IMR-90 (cell line): ENCODE measurements around the gene NDUFB10. TPM values are rescaled to one million over a fixed set of nuclear protein-coding genes. Genes with fewer than 3 reads are reported as not detected.
A peak's percentile ranks its signal among the peaks of the same experiment; 100 is the strongest.

Experiments
- ATAC-seq: fragments of 200-7000 bp; cut with Tn5 transposase; 2 replicates; pipeline ENCODE4 v1.9.1; 2020; ENCODE audit warnings: low read depth, mild to moderate bottlenecking, moderate library complexity
- BruUV-seq: library from RNA; stranded (reverse); fragments of 400-500 nt; replicated peaks from 2 replicates; lab custom pipeline; 2021; lab: Mats Ljungman, UMichigan
- CTCF ChIA-PET: fragments of 300-600 bp; formaldehyde crosslinking; extraction: SDS; loops from one replicate; lab custom pipeline; 2021; ENCODE audit warnings: antibody characterized with exemption; lab: Yijun Ruan, JAX
- POLR2A ChIA-PET: fragments of 300-600 bp; sonication (Branson Sonifier 250); formaldehyde crosslinking; loops from one replicate; lab custom pipeline; 2022; ENCODE audit warnings: antibody characterized with exemption; ENCODE audit not compliant: unreplicated experiment; lab: Charles Lee
- DNase-seq: peaks from one replicate; pipeline ENCODE4 v3.0.0; 2013
- H2AFZ ChIP-seq: replicated peaks from 2 replicates; pipeline ENCODE3; 2013; ENCODE audit warnings: low read length, mild to moderate bottlenecking; ENCODE audit not compliant: poor library complexity
- H2AK5ac ChIP-seq: 2 replicates; pipeline ENCODE4 v1.6.1; 2013; ENCODE audit warnings: low read depth, low read length, inconsistent platforms
- H2AK9ac ChIP-seq: replicated peaks from 2 replicates; pipeline ENCODE3; 2013; ENCODE audit warnings: mild to moderate bottlenecking, low read depth, low read length, moderate library complexity; ENCODE audit not compliant: poor library complexity
- H2BK120ac ChIP-seq: 2 replicates; pipeline ENCODE4 v1.6.1; 2013; ENCODE audit warnings: low read depth, low read length, inconsistent platforms
- H2BK15ac ChIP-seq: 3 replicates; pipeline ENCODE4 v1.6.1; 2013; ENCODE audit warnings: low read depth, low read length, inconsistent platforms
- H2BK20ac ChIP-seq: 2 replicates; pipeline ENCODE4 v1.6.1; 2013; ENCODE audit warnings: low read depth, mild to moderate bottlenecking, inconsistent platforms, low read length, moderate library complexity
- H2BK5ac ChIP-seq: 2 replicates; pipeline ENCODE4 v1.6.1; 2013; ENCODE audit warnings: mild to moderate bottlenecking, low read depth, low read length, inconsistent platforms; ENCODE audit not compliant: poor library complexity, severe bottlenecking
- H3K14ac ChIP-seq: replicated peaks from 2 replicates; pipeline ENCODE4 v1.6.1; 2013; ENCODE audit warnings: low read depth, low read length, inconsistent platforms
- H3K18ac ChIP-seq: 2 replicates; pipeline ENCODE4 v1.6.1; 2013; ENCODE audit warnings: low read depth, low read length, control low read depth
- H3K23ac ChIP-seq: 2 replicates; pipeline ENCODE4 v1.6.1; 2013; ENCODE audit warnings: low read depth, low read length, inconsistent platforms
- H3K27ac ChIP-seq: 2 replicates; pipeline ENCODE4 v1.5.1; 2013; ENCODE audit warnings: mild to moderate bottlenecking, control low read depth, low read length; ENCODE audit not compliant: insufficient read depth
- H3K27me3 ChIP-seq: 2 replicates; pipeline ENCODE4 v1.6.1; 2013; ENCODE audit warnings: low read length; ENCODE audit not compliant: control insufficient read depth, insufficient read depth
- H3K36me3 ChIP-seq: 2 replicates; pipeline ENCODE4 v1.6.1; 2013; ENCODE audit warnings: low read length, mixed read lengths; ENCODE audit not compliant: control insufficient read depth, insufficient read depth
- H3K4ac ChIP-seq: 2 replicates; pipeline ENCODE4 v1.6.1; 2013; ENCODE audit warnings: low read depth, low read length, inconsistent platforms
- H3K4me1 ChIP-seq: 2 replicates; pipeline ENCODE4 v1.6.1; 2013; ENCODE audit warnings: low read length, mixed read lengths; ENCODE audit not compliant: control insufficient read depth, insufficient read depth
- H3K4me2 ChIP-seq: 2 replicates; pipeline ENCODE4 v1.6.1; 2013; ENCODE audit warnings: low read depth, mild to moderate bottlenecking, control low read depth, low read length, moderate library complexity
- H3K4me3 ChIP-seq: 2 replicates; pipeline ENCODE4 v1.5.1; 2013; ENCODE audit warnings: low read depth, mild to moderate bottlenecking, control low read depth, low read length, moderate library complexity; ENCODE audit not compliant: insufficient read depth
- H3K56ac ChIP-seq: 2 replicates; pipeline ENCODE4 v1.6.1; 2013; ENCODE audit warnings: low read length, inconsistent platforms; ENCODE audit not compliant: insufficient read depth; ENCODE audit errors: extremely low read depth
- H3K79me1 ChIP-seq, 2 experiments: 2 replicates each; pipeline ENCODE4 v1.6.1; 2013; ENCODE audit warnings: low read length in 2 of 2, inconsistent platforms in 1 of 2, low read depth in 1 of 2
- H3K9ac ChIP-seq: 2 replicates; pipeline ENCODE4 v1.6.1; 2013; ENCODE audit warnings: low read depth, low read length, control low read depth
- H3K9me1 ChIP-seq: 2 replicates; pipeline ENCODE4 v1.6.1; 2013; ENCODE audit warnings: low read length, inconsistent platforms; ENCODE audit not compliant: insufficient read depth
- H3K9me3 ChIP-seq: 2 replicates; pipeline ENCODE4 v1.6.1; 2013; ENCODE audit warnings: low read length; ENCODE audit not compliant: control insufficient read depth, insufficient read depth
- H4K20me1 ChIP-seq: 2 replicates; pipeline ENCODE4 v1.6.1; 2013; ENCODE audit warnings: low read length, inconsistent platforms; ENCODE audit not compliant: insufficient read depth
- H4K5ac ChIP-seq: 2 replicates; pipeline ENCODE4 v1.6.1; 2013; ENCODE audit warnings: mild to moderate bottlenecking, low read depth, low read length, control low read depth
- H4K8ac ChIP-seq, 2 experiments: 2 replicates each; pipeline ENCODE4 v1.6.1; 2013; ENCODE audit warnings: low read depth in 2 of 2, low read length in 2 of 2, control low read depth in 1 of 2, inconsistent platforms in 1 of 2
- H4K91ac ChIP-seq: 2 replicates; pipeline ENCODE4 v1.6.1; 2013; ENCODE audit warnings: low read depth, low read length, inconsistent platforms; ENCODE audit not compliant: insufficient read depth
- MAZ ChIP-seq: IDR thresholded peaks from 2 replicates; pipeline ENCODE4 v1.6.1; 2012; ENCODE audit warnings: low read depth, mild to moderate bottlenecking, low read length, improper control_type of control experiment, moderate library complexity, borderline replicate concordance
- POLR2A ChIP-seq: IDR thresholded peaks from 2 replicates; pipeline ENCODE4 v1.6.1; 2012; ENCODE audit warnings: mild to moderate bottlenecking, low read depth, low read length
- whole genome bisulfite sequencing, 2 experiments: methylation state at CpG; one replicate each; pipeline versions ENCODE4 v1.1.5 to v1.1.7; 2013; ENCODE audit warnings: missing lambda C conversion rate in 2 of 2; ENCODE audit not compliant: insufficient read length in 1 of 2; ENCODE audit errors: extremely low coverage in 2 of 2; 5-methylcytosine and 5-hydroxymethylcytosine counted together
- dilution Hi-C: fragments of 300-500 bp; cut with HindIII; formaldehyde crosslinking; loops from one replicate; pipeline ENCODE4 v1.14.3; 2018; ENCODE audit warnings: low sequenced_read_pairs; ENCODE audit not compliant: unreplicated experiment
- in situ Hi-C: fragments of 300-500 bp; cut with MboI; formaldehyde crosslinking; loops from 3 replicates; pipeline ENCODE4 v1.14.3; 2019; ENCODE audit warnings: low sequenced_read_pairs, inconsistent platforms, mixed read lengths
- intact Hi-C: fragments of 100-400 bp; cut with micrococcal nuclease; formaldehyde crosslinking; loops from 2 replicates; pipeline ENCODE4 v1.10.0; 2022
- polyA plus RNA-seq, 3 experiments: library from polyadenylated mRNA; depleted of rRNA; stranded (reverse); fragments of >200 nt; gene quantifications; 2 replicates each; pipeline ENCODE4 v1.2.3, GENCODE V29; 2012; ENCODE audit warnings: low replicate concordance in 1 of 3
- total RNA-seq: library from RNA; depleted of rRNA; stranded (reverse); fragments of >200 nt; gene quantifications from 2 replicates; pipeline ENCODE4 v1.2.3, GENCODE V29; 2012

NDUFB10 gene
- total and polyA plus RNA-seq, 2 of the 4 experiments (the other 2 are of a cell fraction): 189 to 220 TPM

- Histone ChIP-seq H3K23ac (peak overlapping the region; percentile 80), H2BK5ac (no peak overlapping the region), H3K36me3 (peaks cover 27% of the 10 kb centered on the region), H2BK15ac (no peak overlapping the region), H3K56ac (no peak overlapping the region), H2AK5ac (no peak overlapping the region), H3K4me2 (peak overlapping the region; percentile 94), H3K9ac (peak overlapping the region; percentile 98), H3K14ac (no peak overlapping the region), H3K27me3 (no peaks in the 10 kb centered on the region), H3K9me3 (no peaks in the 10 kb centered on the region), H3K4me1 (peaks cover 12% of the 10 kb centered on the region), H3K4me3 (peak overlapping the region; percentile 0; the same call in 1 of the 2 replicates), H3K18ac (no peak overlapping the region), H2AFZ (peak overlapping the region; percentile 63), H2BK20ac (no peak overlapping the region), H4K8ac (peak overlapping the region in 1 of 2 experiments; percentile 29; a peak in 1 of 4 replicates), H4K5ac (peak overlapping the region; percentile 24; the same call in 1 of the 2 replicates), H3K27ac (no peak overlapping the region), H3K79me1 (peaks cover 3 to 44% of the 10 kb centered on the region in 2 experiments), H4K20me1 (peaks cover 43% of the 10 kb centered on the region), H3K9me1 (0 out of 2 replicates have a peak, but pooled peaks cover 8% of the 10 kb centered on the region), H2BK120ac (no peak overlapping the region), H2AK9ac (peak overlapping the region; percentile 83), H3K4ac (no peak overlapping the region), H4K91ac (no peak overlapping the region)
- ChIA-PET CTCF (interaction anchor here (0.7 kb wide), 1 partner anchor 9 kb away, joined by 3 read pairs; no protein-coding TSS in a partner anchor), POLR2A (no interaction called here)
- TF ChIP-seq POLR2A (peak; percentile 64), MAZ (no peak)
- ATAC-seq: peak; percentile 1; the same call in 1 of the 2 replicates
- dilution Hi-C loops (no loop called here), in situ Hi-C loops (no loop called here), intact Hi-C loops (no loop called here)
- WGBS, 2 experiments: 54% methylated on average over 2 of the region's 20 CpGs; no CpG with 5 or more reads in 1 of the 2 experiments
- DNase-seq: peak; percentile 50
- no TSS peak for BruUV-seq
Observed at GRCh38 chr16:1960665-1961630, 1.6 kb downstream of the NDUFB10 start.
